Measurements from ENCODE around the gene ANXA3.

- TF ChIP-seq CTCF (IDR thresholded peaks at IDR 0.05) (no peak), POLR2A (IDR thresholded peaks at IDR 0.05) (no peak)
Observed at GRCh38 chr4:78525559-78525958, 26.0 kb upstream of the ANXA3 start.
